PC-3 (cell line): ENCODE measurements around the gene CIBAR2. TPM values are rescaled to one million over a fixed set of nuclear protein-coding genes. Genes with fewer than 3 reads are reported as not detected.

Experiments
- ATAC-seq: fragments of 200-7000 bp; cut with Tn5 transposase; 2 replicates; pipeline ENCODE4 v1.9.1; 2020; ENCODE audit warnings: mild to moderate bottlenecking, moderate library complexity
- BruUV-seq: library from RNA; stranded (reverse); fragments of 400-500 nt; replicated peaks from 2 replicates; lab custom pipeline; 2021; lab: Mats Ljungman, UMichigan
- CTCF ChIA-PET: fragments of 300-600 bp; sonication (Branson Sonifier 250); formaldehyde crosslinking; loops from one replicate; lab custom pipeline; 2022; ENCODE audit warnings: antibody characterized with exemption; lab: Charles Lee
- POLR2A ChIA-PET: fragments of 300-600 bp; sonication (Branson Sonifier 250); formaldehyde crosslinking; loops from one replicate; lab custom pipeline; 2022; ENCODE audit warnings: antibody characterized with exemption; ENCODE audit not compliant: unreplicated experiment; lab: Charles Lee
- DNase-seq: peaks from one replicate; pipeline ENCODE4 v3.0.0-alpha.2; 2015
- H2AFZ ChIP-seq: fragments of 300-600 bp; sonication (generic); 2 replicates; pipeline ENCODE4 v1.6.0; 2016; ENCODE audit warnings: antibody characterized with exemption, low read length
- H3F3A ChIP-seq: fragments of 300-600 bp; sonication (generic); one replicate; pipeline ENCODE4 v1.6.0; 2017; ENCODE audit warnings: antibody characterized with exemption, low read length, control low read depth, mild to moderate bottlenecking; ENCODE audit not compliant: unreplicated experiment
- H3K27ac ChIP-seq: fragments of 300-600 bp; sonication (generic); 2 replicates; pipeline ENCODE4 v1.5.1; 2016; ENCODE audit warnings: mild to moderate bottlenecking, low read length
- H3K27me3 ChIP-seq: fragments of 300-600 bp; sonication (generic); 2 replicates; pipeline ENCODE4 v1.6.1; 2016; ENCODE audit warnings: low read length, mixed read lengths
- H3K36me3 ChIP-seq: fragments of 300-600 bp; sonication (generic); 2 replicates; pipeline ENCODE4 v1.6.1; 2016; ENCODE audit warnings: low read depth, mixed run types, low read length, mixed read lengths
- H3K4me1 ChIP-seq: fragments of 300-600 bp; sonication (generic); 2 replicates; pipeline ENCODE4 v1.5.1; 2016; ENCODE audit warnings: low read length; ENCODE audit not compliant: insufficient read depth
- H3K4me2 ChIP-seq: fragments of 300-600 bp; sonication (generic); 2 replicates; pipeline ENCODE4 v1.6.0; 2016; ENCODE audit warnings: low read length
- H3K4me3 ChIP-seq: fragments of 300-600 bp; sonication (generic); 2 replicates; pipeline ENCODE4 v1.5.1; 2016; ENCODE audit warnings: mild to moderate bottlenecking, low read length, mixed read lengths
- H3K79me2 ChIP-seq: fragments of 300-600 bp; sonication (generic); 2 replicates; pipeline ENCODE4 v1.6.1; 2017; ENCODE audit warnings: low read length, mixed read lengths
- H3K9ac ChIP-seq: fragments of 300-600 bp; sonication (generic); 2 replicates; pipeline ENCODE4 v1.6.0; 2016; ENCODE audit warnings: mild to moderate bottlenecking, low read length
- H3K9me2 ChIP-seq: fragments of 300-600 bp; sonication (generic); replicated peaks from 2 replicates; pipeline ENCODE4 v1.6.1; 2016; ENCODE audit warnings: mixed run types, low read length, mixed read lengths
- H3K9me3 ChIP-seq: fragments of 300-600 bp; sonication (generic); 2 replicates; pipeline ENCODE4 v1.6.1; 2016; ENCODE audit warnings: low read length, mixed read lengths
- H4K20me1 ChIP-seq: fragments of 300-600 bp; sonication (generic); 2 replicates; pipeline ENCODE4 v1.6.1; 2016; ENCODE audit warnings: low read length, mixed read lengths
- CTCF ChIP-seq: fragments of 300-600 bp; sonication (generic); conservative IDR thresholded peaks from 2 replicates; pipeline ENCODE4 v1.5.1; 2017; ENCODE audit warnings: antibody characterized with exemption, low read depth, mild to moderate bottlenecking, low read length
- EZH2 ChIP-seq: fragments of 300-600 bp; sonication (generic); IDR thresholded peaks from one replicate; pipeline ENCODE4 v1.6.1; 2017; ENCODE audit warnings: antibody characterized with exemption, mild to moderate bottlenecking, low read length; ENCODE audit not compliant: unreplicated experiment
- EZH2phosphoT487 ChIP-seq: fragments of 300-600 bp; sonication (generic); IDR thresholded peaks from 2 replicates; pipeline ENCODE4 v1.6.1; 2018; ENCODE audit warnings: mild to moderate bottlenecking, antibody characterized with exemption, low read length, borderline replicate concordance
- intact Hi-C: fragments of 100-400 bp; cut with micrococcal nuclease; formaldehyde crosslinking; loops from 2 replicates; pipeline ENCODE4 v1.9.0; 2023
- total RNA-seq: library from RNA; depleted of rRNA; stranded (reverse); fragments of >200 nt; gene quantifications from 2 replicates; pipeline ENCODE4 v1.2.3, GENCODE V29; 2014

Gene CIBAR2
- total RNA-seq, 1 experiment from 2014 or later: not detected

DNA sequence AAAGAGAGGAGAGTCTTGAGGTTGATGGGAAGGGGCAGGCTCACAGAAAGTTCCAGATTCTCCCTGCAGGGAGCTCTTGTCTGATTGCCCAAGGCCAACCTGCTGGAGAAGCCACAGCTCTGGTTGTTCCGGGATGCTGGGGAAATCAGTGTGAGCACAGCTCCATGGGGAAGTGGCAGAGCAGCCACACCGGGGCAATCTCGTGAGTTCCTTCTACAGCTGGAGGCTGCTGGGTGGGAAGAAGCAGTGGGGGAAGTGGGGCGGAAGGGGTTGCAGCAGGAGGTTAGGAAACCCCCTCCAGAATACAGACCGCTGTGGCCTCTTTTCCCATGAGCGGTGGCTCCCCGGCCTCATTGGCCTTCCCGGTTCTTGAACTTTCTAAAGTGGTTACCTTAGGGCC is 50.7 kb downstream of the CIBAR2 start:
- Histone ChIP-seq H3K36me3 (no peaks in the 10 kb centered on the region), H3K79me2 (no peaks in the 10 kb centered on the region), H4K20me1 (no peaks in the 10 kb centered on the region), H3K4me3 (no peak overlapping the region), H3K9me3 (no peaks in the 10 kb centered on the region), H3K4me2 (no peak overlapping the region), H3K9me2 (no peaks in the 10 kb centered on the region), H3F3A (no peaks in the 10 kb centered on the region), H3K4me1 (no peaks in the 10 kb centered on the region), H3K27me3 (no peaks in the 10 kb centered on the region), H3K9ac (no peak overlapping the region), H2AFZ (no peak overlapping the region), H3K27ac (no peak overlapping the region)
- DNase-seq (no peak), ATAC-seq (no peak)
- intact Hi-C loops: no loop called here
- ChIA-PET CTCF (no interaction called here), POLR2A (no interaction called here)
- TF ChIP-seq EZH2 (no peak), CTCF (no peak), EZH2phosphoT487 (no peak)
- no TSS peak for BruUV-seq

DNA sequence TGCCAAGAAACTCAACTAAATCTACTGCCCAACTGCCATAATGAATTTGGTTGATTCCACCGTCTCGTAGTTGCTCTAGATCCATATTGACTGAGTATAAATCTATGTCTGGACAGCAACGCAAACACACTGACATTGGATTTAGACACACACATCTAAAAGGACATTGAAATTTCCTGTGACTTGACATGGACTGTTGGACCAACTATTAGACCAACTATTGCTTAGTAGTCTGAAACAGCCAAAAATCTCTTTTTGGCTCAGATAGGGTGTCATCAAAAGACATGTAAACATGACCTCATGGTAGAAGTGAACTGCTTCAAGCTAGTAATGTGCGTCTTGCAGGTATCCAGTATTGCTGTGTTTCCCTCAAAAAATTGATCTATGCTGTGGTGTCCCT is 53.4 kb downstream of the CIBAR2 start:
- H3K27ac ChIP-seq: no peak overlapping the region
- no peaks in the 10 kb centered on the region for H3K9me3 ChIP-seq
- no peak overlapping the region for H3K4me2 ChIP-seq
- intact Hi-C loops: no loop called here
- H3K27me3 ChIP-seq: no peaks in the 10 kb centered on the region
- DNase-seq (no peak), ATAC-seq (no peak)
- H3K79me2 ChIP-seq: no peaks in the 10 kb centered on the region
- H3F3A ChIP-seq: no peaks in the 10 kb centered on the region
- H3K9ac ChIP-seq: no peak overlapping the region
- H3K9me2 ChIP-seq: no peaks in the 10 kb centered on the region
- ChIA-PET POLR2A (no interaction called here), CTCF (no interaction called here)
- no peaks in the 10 kb centered on the region for H4K20me1 ChIP-seq
- H3K36me3 ChIP-seq: no peaks in the 10 kb centered on the region
- TF ChIP-seq EZH2phosphoT487: no peak
- TF ChIP-seq EZH2: no peak
- TF ChIP-seq CTCF: no peak
- H2AFZ ChIP-seq: no peak overlapping the region
- H3K4me3 ChIP-seq: no peak overlapping the region
- BruUV-seq: no TSS peak
- peaks cover 16% of the 10 kb centered on the region for H3K4me1 ChIP-seq

DNA sequence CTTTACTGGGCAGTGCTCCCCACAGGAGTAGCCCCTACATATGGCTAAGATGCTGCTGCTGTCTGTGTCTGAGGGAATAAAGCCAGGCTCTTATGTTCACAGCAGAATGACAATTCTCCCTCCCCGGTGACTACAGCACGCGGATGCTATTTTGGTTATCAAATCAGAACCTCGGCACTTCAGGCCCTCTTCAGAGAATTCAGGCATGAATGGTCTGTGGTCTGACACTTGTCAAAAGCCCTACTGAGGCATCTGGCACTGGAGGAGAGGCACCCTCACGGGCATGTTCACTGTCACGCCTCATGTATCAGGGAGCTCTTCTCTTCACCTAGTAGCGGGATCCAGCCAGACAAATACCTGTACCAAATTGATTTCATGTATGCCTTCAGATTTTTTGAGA is 54.3 kb downstream of the CIBAR2 start:
- ATAC-seq (no peak), DNase-seq (no peak)
- intact Hi-C loops: no loop called here
- Histone ChIP-seq H3K9me2 (no peaks in the 10 kb centered on the region), H4K20me1 (no peaks in the 10 kb centered on the region), H3K27ac (no peak overlapping the region), H3K36me3 (no peaks in the 10 kb centered on the region), H3K9ac (no peak overlapping the region), H3K4me1 (peaks cover 16% of the 10 kb centered on the region), H3K4me2 (no peak overlapping the region), H3K9me3 (no peaks in the 10 kb centered on the region), H3F3A (no peaks in the 10 kb centered on the region), H2AFZ (no peak overlapping the region), H3K4me3 (no peak overlapping the region), H3K79me2 (no peaks in the 10 kb centered on the region), H3K27me3 (no peaks in the 10 kb centered on the region)
- no TSS peak for BruUV-seq
- ChIA-PET POLR2A (no interaction called here), CTCF (no interaction called here)
- TF ChIP-seq EZH2phosphoT487: no peak
- no peak for TF ChIP-seq CTCF
- TF ChIP-seq EZH2: no peak
